Subcutaneous adipose tissue (tissue), 4 donors: Measurements from ENCODE around the gene SCG5. TPM values are rescaled to one million over a fixed set of nuclear protein-coding genes. Genes with fewer than 3 reads are reported as not detected.

Experiments used
- total RNA-seq, 4 donors: library from RNA; depleted of rRNA; stranded (reverse); fragments of >200 nt; gene quantifications; one replicate each; pipeline ENCODE4 v1.1.0, GENCODE V29; 2016
- TF ChIP-seq, protein P1 (sequence below): fragments of 450-650 bp; IDR thresholded peaks from one replicate; pipeline ENCODE4 v1.5.1; 2016; ENCODE audit warnings: low read depth, mild to moderate bottlenecking, control low read depth, antibody characterized with exemption, moderate library complexity

Gene SCG5
- total RNA-seq, 4 donors from 2014 or later: 2.9 TPM; not detected in 3

DNA sequence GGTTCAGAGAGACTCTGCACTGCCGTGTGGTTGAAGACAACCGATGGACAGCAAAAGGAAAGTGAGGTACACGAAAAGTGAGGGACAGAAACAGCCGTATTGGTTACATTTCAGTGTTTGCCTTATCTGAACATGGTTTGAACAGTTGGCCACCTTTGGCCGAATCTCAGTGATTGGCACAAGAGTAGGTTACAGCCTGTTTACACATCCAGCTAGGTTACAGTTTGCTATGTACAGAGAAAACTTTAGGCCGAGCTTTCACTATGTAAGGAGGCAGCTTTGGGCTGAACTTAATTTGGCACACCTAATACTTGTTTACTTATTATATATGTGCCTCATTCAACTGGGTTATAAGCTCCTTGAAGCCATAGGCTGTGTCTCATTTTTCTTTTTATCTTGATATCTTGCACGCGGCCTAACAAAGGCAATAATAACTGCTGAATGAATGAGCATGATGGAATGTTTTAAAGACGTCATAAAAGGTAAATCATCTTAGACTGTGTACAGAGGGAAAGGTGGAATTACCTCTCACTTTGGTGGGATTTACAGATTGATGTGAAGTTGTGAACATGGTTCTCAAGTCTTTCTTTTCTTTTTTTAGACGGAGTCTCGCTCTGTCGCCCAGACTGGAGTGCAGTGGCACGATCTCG, 59.1 kb downstream of the SCG5 start:
- TF ChIP-seq, protein P1, sequence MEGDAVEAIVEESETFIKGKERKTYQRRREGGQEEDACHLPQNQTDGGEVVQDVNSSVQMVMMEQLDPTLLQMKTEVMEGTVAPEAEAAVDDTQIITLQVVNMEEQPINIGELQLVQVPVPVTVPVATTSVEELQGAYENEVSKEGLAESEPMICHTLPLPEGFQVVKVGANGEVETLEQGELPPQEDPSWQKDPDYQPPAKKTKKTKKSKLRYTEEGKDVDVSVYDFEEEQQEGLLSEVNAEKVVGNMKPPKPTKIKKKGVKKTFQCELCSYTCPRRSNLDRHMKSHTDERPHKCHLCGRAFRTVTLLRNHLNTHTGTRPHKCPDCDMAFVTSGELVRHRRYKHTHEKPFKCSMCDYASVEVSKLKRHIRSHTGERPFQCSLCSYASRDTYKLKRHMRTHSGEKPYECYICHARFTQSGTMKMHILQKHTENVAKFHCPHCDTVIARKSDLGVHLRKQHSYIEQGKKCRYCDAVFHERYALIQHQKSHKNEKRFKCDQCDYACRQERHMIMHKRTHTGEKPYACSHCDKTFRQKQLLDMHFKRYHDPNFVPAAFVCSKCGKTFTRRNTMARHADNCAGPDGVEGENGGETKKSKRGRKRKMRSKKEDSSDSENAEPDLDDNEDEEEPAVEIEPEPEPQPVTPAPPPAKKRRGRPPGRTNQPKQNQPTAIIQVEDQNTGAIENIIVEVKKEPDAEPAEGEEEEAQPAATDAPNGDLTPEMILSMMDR: no peak

DNA sequence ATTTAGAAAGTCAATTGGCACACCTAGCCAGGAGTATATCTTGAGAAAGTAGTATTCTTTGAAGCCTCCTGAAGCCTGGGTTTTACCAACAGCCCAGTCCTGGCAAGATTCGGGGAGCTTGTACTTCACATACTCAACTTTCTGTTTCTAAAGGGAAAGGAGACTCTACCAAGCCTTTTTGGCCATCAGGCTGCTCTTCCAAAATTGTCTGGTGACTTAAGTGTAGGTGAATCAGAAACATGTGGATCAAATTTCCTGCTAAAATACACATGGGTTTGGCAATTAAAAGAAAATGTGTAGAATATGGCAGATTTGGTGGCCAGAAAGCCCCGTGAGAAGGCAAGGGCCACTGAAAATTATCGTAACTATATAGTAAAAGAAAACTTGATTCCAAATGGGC, 60.4 kb downstream of the SCG5 start:
- TF ChIP-seq, protein P1: no peak

GRCh38 chr15:32704395-32704981, 63.0 kb downstream of the SCG5 start:
- TF ChIP-seq, protein P1: no peak

- TF ChIP-seq, protein P1: no peak
Observed at GRCh38 chr15:32705446-32705845, 63.9 kb downstream of the SCG5 start.

- TF ChIP-seq, protein P1: no peak
Observed at GRCh38 chr15:32706704-32707103, 65.2 kb downstream of the SCG5 start.

- TF ChIP-seq, protein P1: no peak
Observed at GRCh38 chr15:32707436-32707835, 65.9 kb downstream of the SCG5 start.

DNA sequence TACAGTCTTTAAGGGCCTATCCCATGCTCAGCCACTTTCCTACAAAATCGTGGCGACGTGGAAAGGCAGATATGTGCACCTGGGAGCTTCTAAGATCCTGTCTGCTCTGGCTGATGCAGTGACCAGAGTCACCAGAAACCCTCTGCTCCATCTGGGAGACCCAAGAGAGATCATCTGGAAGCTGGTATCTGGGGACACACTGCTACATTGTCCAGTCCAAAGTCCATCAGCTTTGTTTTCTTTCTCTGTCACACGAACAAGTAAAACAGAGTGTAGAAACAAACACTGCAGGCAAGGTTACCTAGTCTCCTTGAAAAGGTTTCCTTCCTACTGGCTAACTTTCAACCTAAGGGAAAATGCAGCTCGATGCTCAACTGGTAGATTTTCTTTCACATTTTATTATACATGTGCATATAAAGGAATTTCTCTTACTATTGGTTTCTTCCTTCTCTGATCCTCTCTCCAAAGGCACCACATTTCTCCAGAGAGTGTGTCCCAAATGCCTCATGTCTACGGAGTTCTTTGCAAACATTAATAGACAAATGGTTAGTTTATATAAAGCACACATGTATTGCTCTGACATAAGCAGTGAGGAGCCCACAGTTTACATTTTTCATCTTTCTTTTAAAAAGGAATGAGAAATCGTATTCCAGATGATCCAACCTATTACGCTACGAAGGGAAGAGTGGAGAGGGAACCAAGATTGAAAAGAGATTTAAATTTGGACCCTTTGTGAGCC, 68.0 kb downstream of the SCG5 start:
- TF ChIP-seq, protein P1: no peak
